ENCODE measurements around the gene GAREM2. TPM values are rescaled to one million over a fixed set of nuclear protein-coding genes. Genes with fewer than 3 reads are reported as not detected.

Gene GAREM2
- polyA plus RNA-seq, 2 of the 4 experiments (the other 2 are of a cell fraction): 5.1 to 5.9 TPM

- TF ChIP-seq HMGXB4 (CRISPR knock-in tag; IDR thresholded peaks at IDR 0.05; ENCODE audit: borderline replicate concordance): no peak
Observed at GRCh38 chr2:26187114-26187513, 14.2 kb downstream of the GAREM2 start (continued).

GRCh38 chr2:26187537-26188104 is 14.7 kb downstream of the GAREM2 start:
- ATAC-seq (no peak), DNase-seq (ENCODE audit: low read depth in 1 of 2, low spot score in 1 of 2) (no peak), FAIRE-seq (no peak)
- H3K4me3 ChIP-seq: no peak overlapping the region
- H3K27ac ChIP-seq: no peak overlapping the region
- no peaks in the 10 kb centered on the region for H3K9me3 ChIP-seq
- WGBS (ENCODE audit: missing lambda C conversion rate): 95% methylated on average over 12 of the region's 16 CpGs
- no peak for TF ChIP-seq KDM1A (IDR thresholded peaks at IDR 0.05; ENCODE audit: low read depth)
- TF ChIP-seq MYC (IDR thresholded peaks at IDR 0.05; ENCODE audit: borderline replicate concordance, low read length): no peak
- no peak for TF ChIP-seq NFE2L2 (conservative IDR thresholded peaks at IDR 0.05; ENCODE audit: low read length)
- no peak for TF ChIP-seq PHF8 (IDR thresholded peaks at IDR 0.05; ENCODE audit: borderline replicate concordance, low read depth)
- no peak for TF ChIP-seq CHD2 (IDR thresholded peaks at IDR 0.05; ENCODE audit: low read length, partially characterized antibody)
- no peak for TF ChIP-seq POLR2AphosphoS2 (conservative IDR thresholded peaks at IDR 0.05; ENCODE audit: low read length)
- no peak for TF ChIP-seq MAFK (IDR thresholded peaks at IDR 0.05; ENCODE audit: partially characterized antibody)
- TF ChIP-seq MAZ (IDR thresholded peaks at IDR 0.05; ENCODE audit: borderline replicate concordance, low read depth, low read length): no peak
- no peak for TF ChIP-seq NPAS2 (CRISPR knock-in tag; IDR thresholded peaks at IDR 0.05; ENCODE audit: borderline replicate concordance)
- TF ChIP-seq HOXB5 (CRISPR knock-in tag; IDR thresholded peaks at IDR 0.05): no peak
- TF ChIP-seq CEBPB (IDR thresholded peaks at IDR 0.05): no peak
- no peak for TF ChIP-seq ELK1 (IDR thresholded peaks at IDR 0.05; ENCODE audit: low read depth, low read length)
- H3K4me1 ChIP-seq: peaks cover 7% of the 10 kb centered on the region; the same call in 2 of the 3 replicates
- POLR2A ChIA-PET: no interaction called here
- CTCF ChIA-PET: interaction anchor here (0.6 to 5.4 kb wide), 10 partner anchors 8 to 237 kb away, joined by 3 to 77 read pairs (median 4); partner anchors contain the start of gene GAREM2
- H3K4me2 ChIP-seq: no peak overlapping the region

- H3K4me2 ChIP-seq: no peak overlapping the region
- 90% methylated on average over 4 of the region's 4 CpGs for WGBS (ENCODE audit: missing lambda C conversion rate)
- FAIRE-seq: no peak
- TF ChIP-seq USF2 (IDR thresholded peaks at IDR 0.05) (no peak), REST (IDR thresholded peaks at IDR 0.05) (no peak), ZFP36 (IDR thresholded peaks at IDR 0.05; ENCODE audit: borderline replicate concordance, partially characterized antibody) (no peak), RARB (CRISPR knock-in tag; IDR thresholded peaks at IDR 0.05) (no peak), NR3C1 (IDR thresholded peaks at IDR 0.05) (no peak)
- CTCF ChIA-PET: interaction anchor here (0.9 to 1.8 kb wide), 7 partner anchors 9 to 238 kb away, joined by 3 to 5 read pairs (median 3); no protein-coding TSS in a partner anchor
- ATAC-seq: no peak
- peaks cover 7% of the 10 kb centered on the region; the same call in 2 of the 3 replicates for H3K4me1 ChIP-seq
- H3K9me3 ChIP-seq: no peaks in the 10 kb centered on the region
- no peak overlapping the region for H3K4me3 ChIP-seq
- POLR2A ChIA-PET: no interaction called here
- H3K27ac ChIP-seq: no peak overlapping the region
- DNase-seq (ENCODE audit: low read depth in 1 of 2, low spot score in 1 of 2): no peak
Observed at GRCh38 chr2:26189123-26189522, 16.2 kb downstream of the GAREM2 start.

All from A549 (cell line).